HEK293T (cell line): Measurements from ENCODE around the gene ZNF571.

ENCODE experiments used
- BHLHE40 ChIP-seq: fragments of 450-650 bp; IDR thresholded peaks from 2 replicates; pipeline ENCODE4 v1.6.1; 2016; ENCODE audit warnings: mild to moderate bottlenecking, moderate library complexity, borderline replicate concordance
- CTBP1 ChIP-seq: fragments of 450-650 bp; IDR thresholded peaks from 2 replicates; pipeline ENCODE4 v1.6.1; 2016; ENCODE audit warnings: borderline replicate concordance
- FOXM1 ChIP-seq: fragments of 450-650 bp; IDR thresholded peaks from 2 replicates; pipeline ENCODE4 v1.6.1; 2017; ENCODE audit warnings: mild to moderate bottlenecking, borderline replicate concordance

GRCh38 chr19:37551129-37551993 is 43.2 kb downstream of the ZNF571 start:
- TF ChIP-seq BHLHE40 (no peak), CTBP1 (no peak), FOXM1 (no peak)
